Panc1 (cell line): ENCODE data around the gene TBC1D22A.

Experiments used
- CTCF ChIP-seq: fragments of 450-650 bp; IDR thresholded peaks from 2 replicates; pipeline ENCODE4 v1.5.1; 2017; ENCODE audit warnings: mild to moderate bottlenecking
- POLR2AphosphoS5 ChIP-seq: IDR thresholded peaks from 2 replicates; pipeline ENCODE4 v1.6.1; 2012; ENCODE audit warnings: mild to moderate bottlenecking, low read depth, low read length, moderate library complexity
- REST ChIP-seq, 2 experiments: IDR thresholded peaks; 2 replicates each; pipeline ENCODE4 v1.6.1; 2011 to 2012; ENCODE audit warnings: low read depth in 2 of 2, control low read depth in 1 of 2, low read length in 1 of 2, mild to moderate bottlenecking in 1 of 2, moderate library complexity in 1 of 2; ENCODE audit not compliant: insufficient read depth in 1 of 2
- SIN3A ChIP-seq: IDR thresholded peaks from 2 replicates; pipeline ENCODE4 v1.6.1; 2012; ENCODE audit warnings: low read depth, mild to moderate bottlenecking, low read length, moderate library complexity, borderline replicate concordance; ENCODE audit not compliant: insufficient read depth
- TCF7L2 ChIP-seq: IDR thresholded peaks from 2 replicates; pipeline ENCODE4 v1.6.1; 2011; ENCODE audit warnings: mild to moderate bottlenecking, low read depth, low read length, inconsistent platforms

- no peak for TF ChIP-seq SIN3A
- TF ChIP-seq CTCF = no peak
- no peak for TF ChIP-seq POLR2AphosphoS5
- no peak for TF ChIP-seq REST (IDR thresholded peaks at IDR 0.05; ENCODE audit: insufficient read depth in 1 of 2, low read depth in 2 of 2, low read length in 1 of 2)
- no peak for TF ChIP-seq TCF7L2
Measured at GRCh38 chr22:46813816-46814597, 51.6 kb downstream of the TBC1D22A start.
